DMS53 (cell line): ENCODE results near the gene RIC8B.

Source experiments
- DNase-seq: peaks from one replicate; lab custom pipeline; 2025; lab: John Stamatoyannopoulos, UW

RIC8B gene

GRCh38 chr12:106801830-106802533, 27.5 kb downstream of the RIC8B start:
- DNase-seq, result no peak

- no peak for DNase-seq
These were observed 30.2 kb downstream of the RIC8B start for GRCh38 chr12:106804668-106805067.

GRCh38 chr12:106814714-106815113, 40.2 kb downstream of the RIC8B start:
- DNase-seq, result no peak

GRCh38 chr12:106815741-106816140, 41.3 kb downstream of the RIC8B start:
- DNase-seq, result no peak

GRCh38 chr12:106816231-106816630, 41.7 kb downstream of the RIC8B start:
- DNase-seq, result no peak

DNA sequence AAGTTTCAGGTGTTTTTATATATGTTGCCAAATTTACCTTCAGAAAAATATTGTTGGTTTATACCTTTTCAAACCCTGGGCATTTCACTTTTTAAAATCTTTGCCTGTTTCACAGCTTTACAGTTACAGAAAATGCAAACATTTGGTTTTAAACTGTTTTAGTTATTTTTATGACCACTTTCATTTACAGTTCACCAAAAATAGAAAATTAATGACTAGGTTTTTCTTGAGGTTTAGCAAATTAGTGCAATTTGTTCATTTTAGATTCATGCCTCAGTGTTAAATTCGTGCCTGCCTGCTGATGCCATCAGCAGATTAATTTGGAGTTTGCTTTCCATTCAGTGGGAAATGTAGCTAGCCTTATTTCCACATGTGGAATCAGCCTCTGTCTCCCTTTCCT, 45.5 kb downstream of the RIC8B start:
- no peak for DNase-seq

GRCh38 chr12:106831699-106832098, 57.2 kb downstream of the RIC8B start:
- DNase-seq, result no peak

DNA sequence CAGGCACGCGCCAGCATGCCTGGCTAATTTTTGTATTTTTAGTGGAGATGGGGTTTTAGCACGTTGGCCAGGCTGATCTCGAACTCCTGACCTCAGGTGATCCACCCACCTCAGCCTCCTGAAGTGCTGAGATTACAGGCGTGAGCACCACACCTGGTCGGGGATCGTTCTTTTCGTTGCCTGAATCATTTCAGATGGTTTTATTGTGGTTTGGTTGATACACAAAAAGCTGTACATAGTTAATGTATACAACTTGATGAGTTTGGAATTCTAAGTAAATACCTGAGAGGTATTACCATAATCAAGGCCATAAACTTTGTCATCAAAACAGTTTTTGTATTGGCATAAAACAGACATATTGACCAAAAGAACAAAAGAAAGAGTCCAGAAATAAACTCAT, 63.3 kb downstream of the RIC8B start:
- DNase-seq, result no peak

GRCh38 chr12:106839333-106839732, 64.9 kb downstream of the RIC8B start:
- no peak for DNase-seq

DNA sequence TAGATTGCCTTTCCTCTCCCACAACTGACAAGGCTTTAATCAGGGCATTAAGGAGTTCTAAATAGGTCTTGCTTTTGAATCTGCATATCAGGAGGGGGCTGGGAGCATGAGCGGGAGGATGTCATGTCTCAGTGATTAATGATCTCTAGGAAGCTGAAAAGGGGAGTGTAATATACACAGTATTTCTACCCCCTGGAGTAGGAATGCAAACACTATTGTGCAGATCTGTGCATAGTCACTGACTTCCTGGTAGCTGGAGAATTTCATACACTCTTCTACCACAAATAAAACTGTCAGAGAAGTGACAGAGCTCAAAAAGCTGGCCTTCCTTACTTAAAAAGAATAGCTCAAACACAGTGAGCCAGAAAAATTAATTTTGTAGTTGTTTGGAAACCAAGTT, 65.8 kb downstream of the RIC8B start:
- peak; percentile 68 for DNase-seq

DNA sequence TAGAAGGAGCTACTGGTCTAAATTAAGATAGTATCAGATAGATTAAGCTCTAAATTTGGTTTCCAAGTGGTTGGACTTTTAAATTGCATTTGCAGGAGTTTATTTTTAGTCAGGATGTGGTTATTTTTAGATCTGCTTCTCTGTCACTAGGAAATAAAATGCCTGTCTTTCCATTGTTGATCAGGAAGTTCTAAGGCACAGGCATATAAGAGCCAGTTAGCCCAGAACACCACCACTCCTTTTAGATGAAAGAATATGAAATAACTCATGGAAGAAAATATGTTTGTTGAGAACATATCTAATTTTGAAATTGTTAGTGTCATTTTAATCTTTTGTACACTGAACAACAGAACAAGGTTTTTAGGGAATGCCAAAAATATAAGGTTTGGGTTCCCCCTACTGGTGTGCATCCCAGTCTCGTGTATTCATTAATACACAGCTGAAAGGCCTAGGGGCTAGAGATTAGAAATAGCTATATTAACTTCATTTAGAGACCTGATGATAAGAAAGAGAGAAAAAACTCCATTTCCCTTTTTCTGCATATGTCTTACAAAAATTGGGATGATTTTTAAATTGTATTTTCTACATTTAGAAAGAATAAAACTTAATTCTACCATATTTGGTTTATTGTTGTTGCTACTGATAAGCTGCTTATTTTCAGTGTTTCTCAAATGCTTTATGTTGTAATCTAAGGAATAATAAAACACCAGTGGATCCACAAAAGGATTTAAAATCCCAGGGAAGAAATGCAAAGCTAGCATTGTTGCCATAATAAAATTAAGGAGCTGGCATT, 67.2 kb downstream of the RIC8B start:
- peak; percentile 72 for DNase-seq

DNA sequence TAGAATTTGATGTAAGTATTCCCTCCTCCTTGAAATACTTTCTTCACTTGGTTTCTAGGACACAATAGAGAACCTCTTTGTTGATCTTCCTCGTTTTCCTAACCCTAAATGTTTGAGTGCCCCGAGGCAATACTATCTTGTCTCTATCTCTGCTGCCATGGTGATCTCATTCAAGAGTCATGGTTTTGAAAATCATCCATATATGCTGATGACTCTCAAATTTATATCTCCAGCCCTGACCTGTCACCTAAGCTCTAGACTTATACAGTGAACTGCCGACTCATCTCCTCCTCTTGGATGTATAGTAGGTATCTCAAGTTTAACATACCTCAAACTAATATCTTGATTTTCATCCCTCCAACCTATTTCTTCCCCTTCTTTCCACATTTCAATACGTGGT, 71.4 kb downstream of the RIC8B start:
- no peak for DNase-seq

DNA sequence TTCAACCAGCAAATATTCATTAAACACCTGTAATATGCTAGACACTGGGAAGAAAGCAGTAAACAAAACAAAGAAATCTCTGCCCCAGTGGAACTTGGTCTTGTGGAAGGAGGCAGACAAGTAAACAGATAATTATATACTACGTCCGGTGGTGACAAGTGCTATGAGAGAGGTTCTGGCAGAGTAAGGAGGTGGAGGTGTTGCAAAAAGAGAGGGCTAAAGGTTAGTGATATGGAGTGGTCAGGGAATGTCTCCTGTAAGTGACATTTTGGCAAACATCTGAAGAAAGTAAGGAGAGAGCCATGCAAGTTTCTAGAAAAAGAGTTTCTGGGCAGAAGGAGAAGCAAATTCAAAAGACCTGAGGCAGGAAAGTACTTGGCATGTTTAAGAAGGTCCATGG, 73.4 kb downstream of the RIC8B start:
- DNase-seq, result no peak

DNA sequence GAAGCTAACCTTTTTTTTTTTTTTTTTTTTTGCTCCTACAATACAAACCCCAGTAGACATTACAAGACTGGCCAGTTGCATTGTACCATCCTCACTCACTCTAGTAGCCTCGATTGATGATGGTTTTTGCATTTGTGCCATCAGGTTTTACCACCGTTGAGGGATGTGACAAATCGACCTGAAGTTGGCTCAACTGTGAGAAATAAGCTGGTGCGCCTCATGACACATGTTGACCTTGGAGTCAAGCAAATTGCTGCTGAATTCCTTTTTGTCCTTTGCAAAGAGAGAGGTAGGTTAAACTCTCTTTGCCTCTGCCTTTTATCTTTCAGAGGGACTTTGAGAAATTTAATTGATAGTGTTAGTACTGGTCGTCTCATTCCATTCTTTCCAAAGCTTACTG, 76.8 kb downstream of the RIC8B start:
- no peak for DNase-seq

DNA sequence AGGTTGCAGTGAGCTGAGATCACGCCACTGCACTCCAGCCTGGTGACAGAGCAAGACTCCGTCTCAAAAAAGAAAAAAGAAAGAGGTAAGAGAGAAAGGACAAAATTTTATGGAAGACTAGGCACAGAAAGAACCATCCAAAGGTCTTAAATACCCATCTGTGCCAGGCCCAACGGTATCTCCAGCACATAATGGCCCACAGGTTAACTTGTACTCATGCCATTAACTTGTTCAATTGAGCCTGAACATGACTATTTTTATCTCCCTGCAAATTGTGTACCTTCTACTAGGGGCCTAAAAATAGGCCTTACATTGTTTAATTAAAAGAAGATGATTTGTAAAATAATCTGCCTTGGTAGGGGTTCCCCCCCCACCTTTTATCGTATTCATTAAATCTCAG, 80.2 kb downstream of the RIC8B start:
- no peak for DNase-seq

DNA sequence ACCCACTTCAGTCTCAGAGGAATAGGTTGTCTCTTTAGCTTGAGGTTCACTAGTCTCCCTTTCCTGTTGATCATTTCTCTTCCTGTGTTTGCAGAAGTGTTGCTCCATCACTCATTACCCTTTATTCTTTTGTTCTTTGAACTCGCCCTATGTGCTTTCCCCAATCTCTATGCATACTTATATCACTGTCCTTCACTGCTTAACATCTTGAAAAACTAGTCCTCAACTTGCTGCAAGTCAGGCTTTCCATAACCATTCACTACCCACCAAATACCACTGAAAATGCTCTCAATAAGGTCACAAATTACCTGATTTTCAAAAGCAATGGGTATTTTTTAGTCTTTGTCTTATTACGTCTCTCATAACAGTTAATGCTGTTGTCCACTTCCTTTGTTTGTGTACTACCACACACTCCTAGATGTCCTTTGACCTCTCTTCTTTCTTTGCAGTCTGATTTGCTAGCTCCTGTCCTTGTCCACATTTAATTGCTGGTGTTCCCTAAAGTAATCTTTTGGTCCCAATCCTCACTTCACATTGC, 80.8 kb downstream of the RIC8B start:
- no peak for DNase-seq

GRCh38 chr12:106861984-106862916, 87.8 kb downstream of the RIC8B start:
- DNase-seq, result no peak

DNA sequence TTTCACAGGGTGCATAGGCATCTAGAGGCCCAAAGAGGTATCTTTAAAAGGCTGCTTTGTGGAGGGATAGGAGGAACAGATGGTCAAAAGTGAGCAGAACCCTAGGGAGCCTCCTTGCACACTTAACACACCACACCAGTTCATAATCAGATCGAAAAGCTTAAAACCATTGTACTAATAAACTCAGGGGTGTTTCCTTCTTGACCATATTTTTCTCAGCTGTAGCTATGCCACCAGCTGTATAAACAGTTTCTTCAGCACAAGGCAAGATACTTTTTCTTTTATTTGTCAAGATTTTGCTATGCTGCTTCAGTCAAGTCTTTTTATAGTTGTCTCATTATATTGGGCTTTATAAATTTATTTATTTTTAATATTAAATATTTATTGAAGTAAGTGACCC, 88.7 kb downstream of the RIC8B start:
- DNase-seq, result no peak

DNA sequence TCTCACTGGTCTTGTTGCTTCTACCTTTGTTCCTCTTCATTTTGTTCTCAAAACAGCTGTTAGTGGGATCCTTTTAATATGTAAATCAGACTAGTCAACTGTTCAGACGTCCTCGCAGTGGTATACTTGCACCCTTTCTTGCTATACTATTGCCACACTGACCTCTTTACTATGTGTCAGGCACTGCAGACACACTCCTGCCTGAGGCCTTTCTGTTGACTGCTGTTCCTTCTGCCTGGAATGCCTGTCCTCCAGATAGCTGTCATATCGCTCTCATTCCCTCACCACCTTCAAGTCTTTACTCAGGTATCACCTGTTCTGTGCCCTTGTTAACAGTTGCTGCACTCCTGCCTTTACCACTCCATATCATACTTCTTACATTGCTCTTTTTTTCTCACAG, 91.2 kb downstream of the RIC8B start:
- no peak for DNase-seq

GRCh38 chr12:106866426-106867080, 92.1 kb downstream of the RIC8B start:
- no peak for DNase-seq

DNA sequence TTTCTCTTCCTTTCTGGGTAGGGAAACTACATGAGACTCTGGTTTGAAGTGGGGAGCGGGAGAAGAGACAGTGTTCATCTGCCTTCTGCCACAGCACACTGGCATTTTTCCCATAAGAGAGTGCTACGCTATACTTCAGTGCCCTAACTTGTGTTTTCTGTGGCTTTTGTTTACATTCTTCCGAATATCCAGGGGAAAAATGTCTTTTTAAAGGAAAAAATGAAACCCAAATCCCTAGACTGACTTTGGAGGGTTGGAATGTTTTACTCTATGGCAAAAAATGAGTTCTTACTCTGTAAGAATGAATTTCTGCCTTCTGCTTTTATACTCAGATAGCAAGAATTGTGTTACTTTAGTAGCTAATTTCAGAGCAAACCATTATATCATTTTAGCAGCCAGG, 93.2 kb downstream of the RIC8B start:
- DNase-seq, result no peak
